ENCODE results near the gene ZNF621. TPM values are rescaled to one million over a fixed set of nuclear protein-coding genes. Genes with fewer than 3 reads are reported as not detected.

Gene ZNF621
- polyA plus RNA-seq, 1 donor (not counting 4 experiments of a cell fraction or from before 2014, with no cell fraction given): 14.3 TPM

DNA sequence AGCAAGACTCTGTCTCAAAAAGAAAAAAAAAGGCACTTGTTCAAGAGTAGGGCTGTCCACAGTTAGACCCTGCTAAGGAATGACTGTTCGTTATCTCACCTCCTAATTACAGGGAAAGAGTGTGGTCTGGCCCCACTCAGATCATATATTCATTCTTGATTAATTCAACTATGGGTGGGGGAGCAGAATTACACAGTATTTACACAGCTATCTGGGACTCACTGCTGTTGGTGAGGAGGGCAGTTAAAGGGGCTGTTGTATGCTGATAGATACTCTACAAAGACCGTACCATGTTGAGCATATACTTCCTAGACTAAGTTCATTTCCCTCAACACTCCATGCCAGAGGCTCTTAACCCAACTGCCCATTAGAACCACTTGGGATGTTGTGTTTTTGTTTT, 22.7 kb upstream of the ZNF621 start:
- Histone ChIP-seq H2AFZ (ENCODE audit: control insufficient read depth, low read length) (no peak overlapping the region), H4K20me1 (ENCODE audit: control insufficient read depth, extremely low read depth, insufficient read depth, low read length) (no peaks in the 10 kb centered on the region), H3K4me3 (ENCODE audit: control insufficient read depth in 2 of 3, extremely low read depth in 1 of 3, insufficient read depth in 2 of 3, low read depth in 1 of 3, low read length in 3 of 3) (no peak overlapping the region), H3K9me1 (ENCODE audit: control insufficient read depth, extremely low read depth, insufficient read depth, low read length) (no peaks in the 10 kb centered on the region), H3K36me3 (ENCODE audit: control insufficient read depth in 2 of 2, extremely low read depth in 1 of 2, insufficient read depth in 2 of 2, low read length in 2 of 2) (no peaks in the 10 kb centered on the region), H3K79me2 (ENCODE audit: control insufficient read depth, insufficient read depth, low read length) (no peaks in the 10 kb centered on the region), H3K4me1 (ENCODE audit: control insufficient read depth, extremely low read depth, insufficient read depth, low read length) (peaks cover 22% of the 10 kb centered on the region), H3K4me2 (ENCODE audit: control insufficient read depth, extremely low read depth, insufficient read depth, low read depth, low read length) (no peak overlapping the region), H3K27ac (ENCODE audit: control insufficient read depth, insufficient read depth, low read length) (no peak overlapping the region), H3K27me3 (ENCODE audit: control insufficient read depth, extremely low read depth, insufficient read depth, low read length) (no peaks in the 10 kb centered on the region), H3K9me3 (ENCODE audit: control insufficient read depth, low read depth, low read length) (no peaks in the 10 kb centered on the region), H3K9ac (ENCODE audit: control insufficient read depth, extremely low read depth, insufficient read depth, low read length) (no peak overlapping the region)
- no peak for DNase-seq (ENCODE audit: low read depth, low spot score)
- FAIRE-seq: no peak
- dilution Hi-C loops (cut with MboI; ENCODE audit: extremely low pct_ligation_motif_present, low sequenced_read_pairs): no loop called here
- no peak for TF ChIP-seq EZH2 (IDR thresholded peaks at IDR 0.05; ENCODE audit: low read length)
- TF ChIP-seq, protein P1, sequence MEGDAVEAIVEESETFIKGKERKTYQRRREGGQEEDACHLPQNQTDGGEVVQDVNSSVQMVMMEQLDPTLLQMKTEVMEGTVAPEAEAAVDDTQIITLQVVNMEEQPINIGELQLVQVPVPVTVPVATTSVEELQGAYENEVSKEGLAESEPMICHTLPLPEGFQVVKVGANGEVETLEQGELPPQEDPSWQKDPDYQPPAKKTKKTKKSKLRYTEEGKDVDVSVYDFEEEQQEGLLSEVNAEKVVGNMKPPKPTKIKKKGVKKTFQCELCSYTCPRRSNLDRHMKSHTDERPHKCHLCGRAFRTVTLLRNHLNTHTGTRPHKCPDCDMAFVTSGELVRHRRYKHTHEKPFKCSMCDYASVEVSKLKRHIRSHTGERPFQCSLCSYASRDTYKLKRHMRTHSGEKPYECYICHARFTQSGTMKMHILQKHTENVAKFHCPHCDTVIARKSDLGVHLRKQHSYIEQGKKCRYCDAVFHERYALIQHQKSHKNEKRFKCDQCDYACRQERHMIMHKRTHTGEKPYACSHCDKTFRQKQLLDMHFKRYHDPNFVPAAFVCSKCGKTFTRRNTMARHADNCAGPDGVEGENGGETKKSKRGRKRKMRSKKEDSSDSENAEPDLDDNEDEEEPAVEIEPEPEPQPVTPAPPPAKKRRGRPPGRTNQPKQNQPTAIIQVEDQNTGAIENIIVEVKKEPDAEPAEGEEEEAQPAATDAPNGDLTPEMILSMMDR (optimal IDR thresholded peaks at IDR 0.05 in 1 of 3, IDR thresholded peaks at IDR 0.05 in 1 of 3, conservative IDR thresholded peaks at IDR 0.05 in 1 of 3; ENCODE audit: extremely low read depth in 1 of 3, insufficient read depth in 2 of 3, low read length in 3 of 3): no peak

DNA sequence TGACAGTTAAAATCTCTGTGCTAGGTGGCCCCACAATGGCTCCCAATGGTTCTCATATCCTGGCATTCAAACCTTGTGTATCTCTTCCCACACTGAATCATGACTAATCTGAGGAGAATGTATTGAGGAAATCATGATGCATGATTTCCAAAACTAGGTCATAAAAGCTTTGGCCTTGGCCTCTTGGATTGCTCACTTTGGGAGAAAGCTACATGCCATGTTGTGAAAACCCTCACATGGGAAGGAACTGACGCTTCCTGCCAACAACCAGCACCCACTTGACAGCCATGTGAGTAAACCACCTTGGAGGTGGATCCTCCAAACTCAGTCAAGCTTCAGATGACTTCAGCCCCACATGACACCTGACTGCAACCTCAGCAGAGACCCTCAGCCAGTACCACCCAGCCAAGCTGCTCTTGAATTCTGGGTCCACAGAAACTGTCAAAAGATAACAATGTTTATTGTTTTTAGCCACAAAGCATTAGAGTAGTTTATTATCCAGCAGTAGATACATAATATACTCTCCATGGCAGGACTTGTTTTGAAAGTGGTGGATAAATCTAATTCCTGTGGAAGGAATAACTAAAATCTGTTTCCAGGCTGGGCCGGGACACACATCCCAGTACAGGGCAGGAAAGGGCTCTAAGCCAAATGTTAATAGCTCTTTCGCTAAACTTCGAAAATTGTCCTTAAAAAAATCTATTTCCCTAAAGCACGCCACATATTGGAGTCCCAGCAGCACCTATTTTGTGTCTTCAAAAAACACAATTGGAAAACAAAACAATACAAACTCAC, 19.9 kb upstream of the ZNF621 start:
- H3K9me3 ChIP-seq (ENCODE audit: control insufficient read depth, low read depth, low read length): no peaks in the 10 kb centered on the region
- H2AFZ ChIP-seq (ENCODE audit: control insufficient read depth, low read length): no peak overlapping the region
- DNase-seq (ENCODE audit: low read depth, low spot score) (peak; percentile 82), FAIRE-seq (peak; percentile 99)
- H3K27ac ChIP-seq (ENCODE audit: control insufficient read depth, insufficient read depth, low read length): peak overlapping the region; percentile 15
- no peak overlapping the region for H3K4me3 ChIP-seq (ENCODE audit: control insufficient read depth in 2 of 3, extremely low read depth in 1 of 3, insufficient read depth in 2 of 3, low read depth in 1 of 3, low read length in 3 of 3)
- H3K27me3 ChIP-seq (ENCODE audit: control insufficient read depth, extremely low read depth, insufficient read depth, low read length): no peaks in the 10 kb centered on the region
- H3K9ac ChIP-seq (ENCODE audit: control insufficient read depth, extremely low read depth, insufficient read depth, low read length): no peak overlapping the region
- H3K4me2 ChIP-seq (ENCODE audit: control insufficient read depth, extremely low read depth, insufficient read depth, low read depth, low read length): no peak overlapping the region
- H3K79me2 ChIP-seq (ENCODE audit: control insufficient read depth, insufficient read depth, low read length): no peaks in the 10 kb centered on the region
- H3K36me3 ChIP-seq (ENCODE audit: control insufficient read depth in 2 of 2, extremely low read depth in 1 of 2, insufficient read depth in 2 of 2, low read length in 2 of 2): no peaks in the 10 kb centered on the region
- H3K9me1 ChIP-seq (ENCODE audit: control insufficient read depth, extremely low read depth, insufficient read depth, low read length): no peaks in the 10 kb centered on the region
- TF ChIP-seq EZH2 (IDR thresholded peaks at IDR 0.05; ENCODE audit: low read length): no peak
- peaks cover 22% of the 10 kb centered on the region for H3K4me1 ChIP-seq (ENCODE audit: control insufficient read depth, extremely low read depth, insufficient read depth, low read length)
- no peaks in the 10 kb centered on the region for H4K20me1 ChIP-seq (ENCODE audit: control insufficient read depth, extremely low read depth, insufficient read depth, low read length)
- dilution Hi-C loops (cut with MboI; ENCODE audit: extremely low pct_ligation_motif_present, low sequenced_read_pairs): no loop called here
